HG02938 (cell line): ENCODE measurements around the gene MRPL28.
"Not testable (repeated sequence)": the region's sequence is repeated elsewhere in the genome, so short reads cannot be mapped to it uniquely, and the experiment has no call there.

Source experiments
- ATAC-seq: cut with Tn5 transposase; IDR thresholded peaks from one replicate; pipeline ENCODE4 v1.9.1; 2021; ENCODE audit warnings: mild to moderate bottlenecking, moderate library complexity; ENCODE audit not compliant: unreplicated experiment

MRPL28 gene

DNA sequence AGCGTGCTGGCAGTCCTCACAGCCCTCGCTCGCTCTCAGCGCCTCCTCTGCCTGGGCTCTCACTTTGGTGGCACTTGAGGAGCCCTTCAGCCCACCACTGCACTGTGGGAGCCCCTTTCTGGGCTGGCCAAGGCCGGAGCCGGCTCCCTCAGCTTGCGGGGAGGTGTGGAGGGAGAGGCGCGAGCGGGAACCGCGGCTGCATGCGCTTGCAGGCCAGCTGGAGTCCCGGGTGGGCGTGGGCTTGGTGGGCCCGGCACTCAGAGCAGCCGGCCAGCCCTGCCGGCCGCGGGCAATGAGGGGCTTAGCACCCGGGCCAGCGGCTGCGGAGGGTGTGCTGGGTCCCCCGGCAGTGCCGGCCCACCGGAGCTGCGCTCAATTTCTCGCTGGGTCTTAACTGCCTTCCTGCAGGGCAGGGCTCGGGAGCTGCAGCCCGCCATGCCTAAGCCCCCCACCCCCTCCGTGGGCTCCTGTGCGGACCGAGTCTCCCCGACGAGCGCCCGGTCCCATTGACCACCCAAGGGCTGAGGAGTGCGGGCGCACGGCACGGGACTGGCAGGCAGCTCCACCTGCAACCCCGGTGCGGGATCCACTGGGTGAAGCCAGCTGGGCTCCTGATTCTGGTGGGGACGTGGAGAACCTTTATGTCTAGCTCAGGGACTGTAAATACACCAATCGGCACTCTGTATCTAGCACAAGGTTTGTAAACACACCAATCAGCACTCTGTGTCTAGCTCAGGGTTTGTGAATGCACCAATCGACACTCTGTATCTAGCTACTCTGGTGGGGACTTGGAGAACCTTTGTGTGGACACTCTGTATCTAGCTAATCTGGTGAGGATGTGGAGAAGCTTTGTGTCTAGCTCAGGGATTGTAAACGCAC, 29.0 kb downstream of the MRPL28 start:
- not testable (repeated sequence) for ATAC-seq

DNA sequence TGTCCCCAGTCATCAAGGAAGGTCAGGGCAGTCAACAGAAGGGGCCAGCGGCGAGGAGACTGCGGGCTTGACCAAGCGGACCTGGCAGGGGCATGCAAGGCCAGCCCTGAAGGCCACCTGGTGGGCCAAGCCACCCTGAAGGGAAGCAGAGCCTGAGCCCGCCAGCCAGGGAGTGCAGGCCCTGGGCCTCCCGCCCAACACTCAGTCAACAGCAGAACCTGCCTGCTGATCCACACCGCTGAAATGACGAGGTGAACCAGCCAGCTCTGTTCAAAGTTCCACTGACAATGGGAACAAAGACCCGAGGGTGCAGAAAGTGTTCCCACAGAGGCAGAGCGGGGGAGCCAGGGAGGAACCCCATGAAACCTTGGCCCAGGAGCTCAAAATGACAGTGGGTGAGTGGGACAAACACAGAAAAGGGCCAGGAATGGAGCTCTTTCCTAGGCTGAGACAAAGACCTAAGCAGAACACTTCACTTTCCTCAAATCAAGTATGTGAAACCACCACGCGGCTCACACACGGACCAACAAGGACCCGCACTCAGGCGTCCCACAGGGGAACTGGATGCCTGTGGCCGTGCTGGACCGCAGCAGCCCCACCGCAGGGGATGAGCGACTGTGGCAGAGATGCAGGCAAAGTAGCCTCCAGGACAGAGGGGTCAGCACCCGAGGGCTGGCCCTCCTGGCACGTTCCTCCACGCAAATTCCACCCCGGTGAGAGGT, 29.8 kb downstream of the MRPL28 start:
- ATAC-seq = no peak

DNA sequence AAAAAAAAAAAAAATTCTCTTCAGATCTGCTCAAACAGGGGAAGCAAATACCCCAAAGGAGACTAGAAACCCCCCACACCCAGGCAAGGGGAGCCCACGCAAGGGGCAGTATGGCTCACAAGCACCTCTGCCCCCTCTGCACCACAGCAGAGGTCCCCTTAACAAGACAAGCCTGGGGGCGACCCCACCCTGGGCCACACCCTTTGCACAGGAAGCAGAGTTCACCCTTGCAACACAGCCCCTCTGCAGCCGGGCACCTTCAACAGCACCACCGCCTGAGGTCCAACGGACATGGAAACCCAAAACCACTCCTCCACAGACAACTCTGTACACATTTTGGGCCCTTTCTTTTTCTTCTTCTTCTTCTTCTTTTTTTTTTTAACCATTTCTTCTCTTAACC, 30.7 kb downstream of the MRPL28 start:
- no peak for ATAC-seq

DNA sequence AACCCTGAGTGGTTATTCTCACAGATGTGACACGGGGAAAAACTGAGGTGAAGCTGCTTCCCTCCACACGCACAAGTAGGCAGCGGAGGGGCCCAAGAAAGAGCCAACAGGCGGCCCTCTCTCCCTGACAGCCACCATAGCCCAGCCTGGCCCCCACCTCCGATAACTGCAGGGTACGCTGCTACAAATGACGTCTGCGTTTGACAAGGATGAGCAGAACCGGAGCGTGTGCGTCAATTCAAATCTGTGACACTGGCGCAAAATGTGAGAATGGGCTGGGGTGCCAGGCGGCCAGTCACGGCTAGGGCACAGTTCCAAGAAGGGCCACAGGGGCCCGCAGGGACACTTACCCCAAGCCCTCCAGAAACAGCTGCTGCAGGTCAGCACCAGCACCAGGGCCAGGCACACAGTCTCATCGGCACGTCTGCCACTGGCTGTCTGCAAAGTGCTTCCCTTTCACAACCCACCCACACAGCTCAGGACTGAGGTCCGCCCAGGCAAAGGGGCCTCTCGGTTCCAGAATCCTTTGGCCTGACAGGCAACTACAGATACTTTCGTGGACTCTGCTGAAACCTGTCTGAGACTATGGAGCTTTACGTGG, 32.3 kb downstream of the MRPL28 start:
- no peak for ATAC-seq

GRCh38 chr16:337437-337836, 32.9 kb downstream of the MRPL28 start:
- ATAC-seq = no peak

DNA sequence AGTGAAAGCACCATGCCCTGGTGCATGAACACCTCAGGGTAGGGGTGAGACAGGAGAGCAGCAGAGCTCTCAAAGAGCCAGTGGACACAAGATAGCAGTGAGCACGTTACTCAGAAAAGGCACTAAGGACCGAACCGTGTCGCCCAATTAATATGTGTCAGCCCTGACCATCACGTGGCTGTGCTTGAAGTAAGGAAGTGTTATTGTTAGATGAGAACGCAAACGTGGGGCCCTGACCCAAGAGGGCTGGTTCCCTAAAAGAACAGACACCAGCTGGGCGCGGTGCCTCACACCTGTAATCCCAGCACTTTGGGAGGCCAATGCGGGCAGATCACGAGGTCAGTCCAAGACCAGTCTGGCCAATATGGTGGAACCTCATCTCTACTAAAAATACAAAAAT, 34.1 kb downstream of the MRPL28 start:
- ATAC-seq = no peak

- ATAC-seq = not testable (repeated sequence)
Observed at GRCh38 chr16:334861-335632, 35.3 kb downstream of the MRPL28 start.

DNA sequence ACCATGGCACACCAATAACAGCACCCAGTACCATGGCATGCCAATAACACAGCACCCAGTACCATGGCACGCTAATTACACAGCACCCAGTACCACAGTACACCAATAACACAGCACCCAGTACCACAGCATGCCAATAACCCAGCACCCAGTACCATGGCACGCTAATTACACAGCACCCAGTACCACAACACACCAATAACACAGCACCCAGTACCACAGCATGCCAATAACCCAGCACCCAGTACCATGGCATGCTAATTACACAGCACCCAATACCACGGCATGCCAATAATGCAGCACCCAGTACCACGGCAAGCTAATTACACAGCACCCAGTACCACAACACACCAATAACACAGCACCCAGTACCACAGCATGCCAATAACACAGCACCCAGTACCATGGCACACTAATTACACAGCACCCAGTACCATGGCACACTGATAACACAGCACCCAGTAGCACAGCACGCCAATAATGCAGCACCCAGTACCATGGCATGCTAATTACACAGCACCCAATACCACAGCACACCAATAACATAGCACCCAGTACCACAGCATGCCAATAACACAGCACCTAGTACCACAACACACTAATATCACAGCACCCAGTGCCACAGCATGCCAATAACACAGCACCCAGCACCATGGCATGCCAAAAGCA, 36.0 kb downstream of the MRPL28 start:
- ATAC-seq = not testable (repeated sequence)

GRCh38 chr16:333406-334094, 36.8 kb downstream of the MRPL28 start:
- ATAC-seq = no peak

DNA sequence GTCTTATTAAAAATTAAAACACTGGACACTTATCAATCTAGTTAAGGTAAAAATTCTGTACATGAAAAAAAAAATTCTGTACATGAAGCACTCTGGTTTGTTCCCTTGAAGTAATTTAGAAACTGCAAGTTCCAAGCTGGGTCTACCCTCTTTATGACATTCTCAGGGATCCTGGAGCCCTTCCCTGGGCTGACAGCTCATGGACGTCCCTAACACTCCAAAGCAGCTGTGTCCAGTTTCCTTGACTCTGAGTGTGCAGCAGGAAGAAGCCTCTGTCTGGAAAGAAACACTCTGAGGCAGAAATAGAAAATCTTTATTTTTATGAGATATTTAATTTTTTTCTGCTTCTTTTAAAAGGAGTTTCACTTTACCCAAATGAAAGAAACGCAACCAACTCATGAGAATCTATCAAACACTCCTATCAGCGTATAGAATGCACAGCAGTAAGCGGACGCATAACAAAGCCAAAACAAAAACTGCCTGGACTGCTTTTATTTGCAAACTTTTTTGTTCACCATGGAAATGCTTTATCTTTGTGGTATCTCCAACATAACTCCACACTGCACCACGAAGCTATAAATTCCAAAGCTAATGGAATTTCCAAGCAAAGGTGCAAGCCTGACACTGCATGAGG, 39.0 kb downstream of the MRPL28 start:
- ATAC-seq = not testable (repeated sequence)

GRCh38 chr16:330741-331140, 39.6 kb downstream of the MRPL28 start:
- ATAC-seq = no peak

GRCh38 chr16:325375-326145, 44.8 kb downstream of the MRPL28 start:
- ATAC-seq = no peak

DNA sequence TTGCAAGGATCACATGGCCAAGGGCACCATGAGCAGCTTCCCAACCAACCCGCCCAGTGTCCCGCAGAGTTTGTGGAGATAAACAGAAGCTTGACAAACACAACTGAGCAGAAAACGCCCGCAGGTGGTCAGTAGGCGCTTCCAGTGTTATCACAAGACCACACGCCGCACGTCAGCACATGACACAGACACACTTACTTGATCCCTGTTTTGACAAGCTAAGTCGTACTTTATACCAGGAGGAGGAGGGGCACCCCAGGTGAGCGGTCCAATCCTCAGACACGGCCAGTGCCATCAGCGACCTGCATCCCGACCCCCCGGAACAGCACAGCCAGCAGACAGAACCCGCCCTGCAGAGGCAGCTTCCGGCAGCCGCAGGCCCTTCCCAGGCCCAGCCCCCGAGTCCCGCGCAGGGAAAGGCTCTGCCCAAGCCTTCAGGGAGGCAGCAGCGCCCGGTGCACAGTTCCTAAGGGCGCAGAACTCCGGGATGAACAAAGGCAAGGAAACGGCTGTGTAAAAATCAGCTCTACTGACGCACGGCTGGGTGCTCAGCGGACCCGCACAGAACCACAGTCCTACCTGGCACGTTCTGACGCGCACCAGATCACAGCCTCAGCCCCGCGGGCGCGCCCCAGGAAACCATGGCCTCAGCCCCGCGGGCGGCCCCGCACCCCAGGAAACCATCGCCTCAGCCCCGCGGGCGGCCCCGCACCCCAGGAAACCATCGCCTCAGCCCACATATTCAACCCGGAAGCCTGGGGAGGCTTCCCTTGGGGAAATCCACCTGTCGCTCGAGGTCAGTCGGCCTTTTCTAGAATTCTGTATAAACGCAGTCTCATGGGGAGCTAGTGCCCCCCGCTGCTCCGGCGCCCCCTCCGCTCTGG, 45.6 kb downstream of the MRPL28 start:
- no peak for ATAC-seq

DNA sequence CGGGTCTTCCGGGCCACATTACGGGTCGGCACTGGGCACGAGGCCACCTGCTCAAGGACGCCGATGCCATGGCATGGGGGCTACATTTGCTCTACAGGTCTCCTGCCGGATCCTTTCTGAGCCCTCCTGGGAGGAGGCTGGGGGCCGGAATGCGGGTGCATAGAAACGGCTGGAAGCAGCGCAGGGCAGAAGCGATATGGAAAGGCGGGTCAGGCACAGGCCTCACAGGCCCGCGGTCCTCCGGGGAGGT, 46.2 kb downstream of the MRPL28 start:
- ATAC-seq = no peak

DNA sequence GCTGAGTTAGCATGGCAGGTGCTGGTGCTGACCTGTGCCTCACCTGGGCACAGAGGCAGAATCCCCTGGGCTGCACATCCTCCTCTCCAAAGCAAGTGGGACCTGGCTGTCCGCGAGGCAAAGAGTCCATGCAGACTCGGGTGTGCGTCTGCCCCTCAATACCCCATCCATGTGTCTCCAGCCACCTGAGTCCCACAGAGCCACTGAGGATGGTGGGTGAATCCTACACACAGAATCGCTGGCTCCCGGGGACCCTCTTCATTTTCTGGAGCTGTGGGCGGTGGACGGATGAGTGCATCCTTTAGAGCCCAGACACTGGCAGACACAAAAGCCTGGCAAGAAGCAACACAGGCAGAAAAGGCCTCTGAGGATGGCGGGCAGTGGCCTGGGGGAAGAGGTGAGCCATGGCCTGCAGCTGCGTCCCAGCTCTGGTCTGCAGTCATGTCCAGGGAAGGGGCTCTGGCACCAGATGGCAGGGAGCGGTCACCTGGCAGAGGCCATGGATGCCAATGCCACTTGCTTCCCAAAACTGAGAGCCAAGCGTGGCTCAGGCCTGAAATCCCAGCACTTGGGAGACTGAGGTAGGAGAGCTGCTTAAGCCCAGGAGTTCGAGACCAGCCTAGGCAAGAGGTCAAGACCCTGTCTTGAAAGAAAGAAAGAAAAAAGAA, 47.7 kb downstream of the MRPL28 start:
- ATAC-seq = no peak

- no peak for ATAC-seq
Observed at GRCh38 chr16:321532-321931, 48.8 kb downstream of the MRPL28 start.

DNA sequence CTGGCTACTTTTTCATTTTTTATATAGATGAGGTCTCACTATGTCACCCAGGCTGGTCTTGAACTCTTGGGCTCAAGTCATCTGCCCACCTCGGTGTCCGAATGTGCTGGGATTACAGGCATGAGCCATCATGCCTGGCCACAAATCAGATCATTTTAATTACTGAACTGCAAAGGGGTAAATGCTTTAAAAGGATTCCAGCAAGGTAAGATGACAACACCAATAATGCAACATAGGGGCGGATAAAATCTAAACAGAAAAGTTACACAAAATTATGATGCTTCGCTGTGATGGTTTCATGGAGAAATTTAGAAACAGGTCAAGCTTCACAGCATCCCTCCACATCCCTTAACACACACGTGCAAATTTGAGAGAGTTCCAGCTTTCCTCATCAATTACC, 50.1 kb downstream of the MRPL28 start:
- ATAC-seq = no peak
